Measurements from ENCODE around the gene TEKT5. TPM values are rescaled to one million over a fixed set of nuclear protein-coding genes. Genes with fewer than 3 reads are reported as not detected.

Gene TEKT5
- total RNA-seq, 3 donors from 2014 or later = not detected

GRCh38 chr16:10579575-10579964 lies 115.2 kb downstream of the TEKT5 start:
- no peak for TF ChIP-seq CTCF (IDR thresholded peaks at IDR 0.05)
- TF ChIP-seq POLR2AphosphoS5 (IDR thresholded peaks at IDR 0.05) = no peak
- no peak for TF ChIP-seq POLR2A (IDR thresholded peaks at IDR 0.05)
- Histone ChIP-seq H3K27ac (peak overlapping the region; percentile 89 to 99), H3K4me1 (peaks cover 16 to 17% of the 10 kb centered on the region in 2 donors), H3K36me3 (no peaks in the 10 kb centered on the region), H3K4me3 (peak overlapping the region; percentile 76 to 100 (median 79)), H3K9me3 (no peaks in the 10 kb centered on the region), H3K27me3 (no peaks in the 10 kb centered on the region)
- no peak for DNase-seq (ENCODE audit: low spot score in 2 of 2)
- intact Hi-C loops (cut with DNase I; ENCODE audit: low total_unique reads) = no loop called here

GRCh38 chr16:10578474-10579316 lies 116.0 kb downstream of the TEKT5 start:
- no peaks in the 10 kb centered on the region for H3K36me3 ChIP-seq
- intact Hi-C loops (cut with DNase I; ENCODE audit: low total_unique reads) = no loop called here
- no peaks in the 10 kb centered on the region for H3K9me3 ChIP-seq
- DNase-seq (ENCODE audit: low spot score in 2 of 2) = peak; percentile 62 to 63
- peaks cover 16 to 17% of the 10 kb centered on the region in 2 donors for H3K4me1 ChIP-seq
- TF ChIP-seq CTCF (IDR thresholded peaks at IDR 0.05) = no peak
- TF ChIP-seq POLR2AphosphoS5 (IDR thresholded peaks at IDR 0.05) = peak in 1 of 3 donors; percentile 22
- H3K27me3 ChIP-seq = no peaks in the 10 kb centered on the region
- H3K27ac ChIP-seq = peak overlapping the region; percentile 89 to 99
- H3K4me3 ChIP-seq = peak overlapping the region; percentile 76 to 100 (median 79)

Other genes starting within 250 kb of the TEKT5 start
- gene EMP2, start 114.3 kb downstream of the TEKT5 start, total RNA-seq = 10 to 100 TPM; 46.9 to 69.2 (median 66.0) TPM
- gene NUBP1, start 48.9 kb upstream of the TEKT5 start, total RNA-seq = 10 to 100 TPM; 19.7 to 32.1 (median 28.8) TPM
- gene TVP23A, start 123.9 kb upstream of the TEKT5 start, total RNA-seq = 1 to 10 TPM in 1 of 3 donors, under 1 TPM in 1, not detected in 1; under 0.01 to 1.3 TPM
- 10 to 100 TPM in 2 of 3 donors, 1 to 10 TPM in 1; 5.6 to 14.6 (median 11.1) TPM for gene CIITA, start 182.3 kb upstream of the TEKT5 start, total RNA-seq
- gene DEXI, start 247.5 kb upstream of the TEKT5 start, total RNA-seq = 10 to 100 TPM; 50.3 to 88.5 (median 52.8) TPM
- 10 to 100 TPM; 20.0 to 35.3 (median 33.1) TPM for gene CLEC16A, start 249.6 kb upstream of the TEKT5 start, total RNA-seq

Measured in breast epithelium (tissue), 4 donors.